ENCODE results near the gene ANO8.
A peak's percentile ranks its signal among the peaks of the same experiment; 100 is the strongest.

ANO8 gene

DNA sequence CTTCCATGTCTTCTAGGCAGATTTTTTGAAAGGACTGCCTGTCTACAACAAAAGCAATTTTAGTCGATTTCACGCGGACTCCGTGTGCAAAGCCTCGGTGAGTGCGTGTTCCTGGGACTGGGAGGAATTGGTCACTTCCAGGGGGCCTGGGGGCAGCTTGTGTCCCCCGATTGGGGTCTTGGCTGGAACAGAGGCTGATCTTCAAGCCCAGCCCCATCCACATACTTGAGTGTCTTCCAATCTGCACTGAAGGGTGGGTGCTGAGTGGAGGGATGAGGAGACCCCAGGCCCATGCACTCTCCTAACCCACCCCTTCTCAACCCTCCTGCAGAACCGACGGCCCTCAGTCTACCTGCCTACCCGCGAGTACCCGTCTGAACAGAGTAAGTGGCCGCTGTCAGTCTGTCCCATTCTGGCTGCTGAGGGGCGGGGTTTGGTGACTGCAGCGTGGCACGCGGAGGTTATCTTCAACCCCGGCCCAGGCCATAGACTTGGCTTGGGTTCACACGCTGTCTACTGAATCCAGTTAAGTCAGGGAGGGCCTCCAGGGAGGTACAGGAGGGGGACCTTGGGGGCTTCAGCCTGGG is 20.6 kb downstream of the ANO8 start:
- Histone ChIP-seq H3K27me3 (replicated peaks; ENCODE audit: control insufficient read depth, insufficient read depth, low read length) (no peaks in the 10 kb centered on the region), H3K36me3 (ENCODE audit: control insufficient read depth, insufficient read depth, low read length, severe bottlenecking) (peaks cover 28% of the 10 kb centered on the region), H3K4me3 (ENCODE audit: low read length) (no peak overlapping the region), H3K4me1 (ENCODE audit: control insufficient read depth, insufficient read depth, low read length) (peaks cover 26% of the 10 kb centered on the region), H3K9ac (ENCODE audit: low read length) (no peak overlapping the region), H3K9me3 (ENCODE audit: control insufficient read depth, low read length) (no peaks in the 10 kb centered on the region)
- no peak for DNase-seq (ENCODE audit: low read depth)

- Histone ChIP-seq H3K27me3 (replicated peaks; ENCODE audit: control insufficient read depth, insufficient read depth, low read length) (no peaks in the 10 kb centered on the region), H3K4me1 (ENCODE audit: control insufficient read depth, insufficient read depth, low read length) (peaks cover 26% of the 10 kb centered on the region), H3K9me3 (ENCODE audit: control insufficient read depth, low read length) (no peaks in the 10 kb centered on the region), H3K4me3 (ENCODE audit: low read length) (peak overlapping the region; percentile 67), H3K9ac (ENCODE audit: low read length) (peak overlapping the region; percentile 60), H3K36me3 (ENCODE audit: control insufficient read depth, insufficient read depth, low read length, severe bottlenecking) (peaks cover 25% of the 10 kb centered on the region)
- no peak for DNase-seq (ENCODE audit: low read depth)
These were observed 22.2 kb downstream of the ANO8 start for GRCh38 chr19:17312189-17313113.

DNA sequence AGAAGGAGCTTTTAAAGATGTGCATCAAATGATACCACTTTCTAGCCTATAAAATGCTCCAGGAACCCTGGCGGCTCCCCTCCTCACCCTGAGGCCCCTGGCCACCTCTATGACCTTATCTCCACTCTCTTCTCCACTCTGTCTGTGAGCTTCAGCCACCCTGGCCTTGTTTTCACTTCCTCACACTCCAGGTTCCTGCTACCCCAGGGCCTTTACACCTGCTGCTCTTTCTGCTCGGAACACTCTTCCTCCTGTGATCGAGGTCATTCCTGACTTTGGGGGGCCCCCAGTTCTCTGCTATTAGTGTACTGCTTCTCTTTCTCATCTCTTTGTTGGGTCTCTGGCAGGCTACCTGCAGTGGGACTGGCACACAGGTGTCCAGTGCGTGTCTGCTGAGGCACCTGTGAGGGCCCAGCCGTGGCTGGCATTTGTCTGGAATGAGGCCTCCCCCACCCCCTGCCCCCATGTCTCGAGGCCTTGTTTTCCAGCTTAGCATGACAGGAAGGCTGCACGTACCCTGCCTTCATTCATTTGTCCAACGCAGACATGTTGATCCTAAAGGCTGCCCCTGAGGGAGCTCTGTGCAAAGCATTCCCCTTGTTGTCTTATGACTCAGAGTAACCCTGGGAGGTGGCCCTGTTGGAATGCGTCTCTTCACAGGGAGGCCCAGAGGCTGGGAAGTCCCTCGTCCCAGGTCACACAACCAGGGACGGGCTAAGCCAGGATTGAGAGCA is 23.0 kb downstream of the ANO8 start:
- Histone ChIP-seq H3K9me3 (ENCODE audit: control insufficient read depth, low read length) (no peaks in the 10 kb centered on the region), H3K4me1 (ENCODE audit: control insufficient read depth, insufficient read depth, low read length) (peaks cover 29% of the 10 kb centered on the region), H3K36me3 (ENCODE audit: control insufficient read depth, insufficient read depth, low read length, severe bottlenecking) (peaks cover 25% of the 10 kb centered on the region), H3K9ac (ENCODE audit: low read length) (peak overlapping the region; percentile 60), H3K4me3 (ENCODE audit: low read length) (peak overlapping the region; percentile 67), H3K27me3 (replicated peaks; ENCODE audit: control insufficient read depth, insufficient read depth, low read length) (no peaks in the 10 kb centered on the region)
- peak; percentile 76 for DNase-seq (ENCODE audit: low read depth)

- Histone ChIP-seq H3K9me3 (ENCODE audit: control insufficient read depth, low read length) (no peaks in the 10 kb centered on the region), H3K9ac (ENCODE audit: low read length) (peak overlapping the region; percentile 97)
- peak; percentile 35 for DNase-seq (ENCODE audit: low read depth)
These were observed 24.6 kb downstream of the ANO8 start for GRCh38 chr19:17309965-17310461.

GRCh38 chr19:17309198-17309964 is 25.3 kb downstream of the ANO8 start, which contains the start of gene DDA1:
DDA1 (plus strand) TSS chr19:17309563; CDS start chr19:17309655, 92 bp downstream.
- H3K9me3 ChIP-seq (ENCODE audit: control insufficient read depth, low read length), result no peaks in the 10 kb centered on the region
- peak; percentile 100 for DNase-seq (ENCODE audit: low read depth)

More at GRCh38 chr19:17309965-17310461, 24.6 kb downstream of the ANO8 start:
- Histone ChIP-seq H3K27me3 (replicated peaks; ENCODE audit: control insufficient read depth, insufficient read depth, low read length) (no peaks in the 10 kb centered on the region), H3K4me1 (ENCODE audit: control insufficient read depth, insufficient read depth, low read length) (peaks cover 37% of the 10 kb centered on the region), H3K36me3 (ENCODE audit: control insufficient read depth, insufficient read depth, low read length, severe bottlenecking) (peaks cover 16% of the 10 kb centered on the region), H3K4me3 (ENCODE audit: low read length) (peak overlapping the region; percentile 98)

DNA sequence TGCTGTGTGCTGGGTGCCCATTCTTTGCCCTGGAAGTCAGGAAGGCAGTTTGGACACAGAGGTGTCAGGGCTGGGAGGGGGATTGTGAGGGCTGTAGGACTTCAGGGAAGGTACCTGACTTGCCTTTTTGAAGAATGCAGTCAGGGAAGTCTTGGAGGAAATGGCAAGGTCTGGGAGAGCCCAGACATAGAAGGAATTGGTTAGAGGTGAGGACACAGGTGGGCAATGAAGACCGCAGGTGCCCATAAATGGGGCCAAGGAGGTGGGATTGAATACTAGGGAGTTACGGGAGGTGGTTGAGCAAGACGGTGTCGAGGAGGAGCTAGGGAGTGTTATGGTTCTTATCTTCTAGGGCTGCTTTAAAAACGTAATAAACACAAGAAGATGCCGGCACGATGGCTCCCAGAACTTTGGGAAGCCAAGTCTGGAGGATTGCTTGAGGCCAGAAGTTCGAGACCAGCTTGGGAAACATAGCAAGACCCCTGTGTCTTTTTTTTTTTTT is 26.7 kb downstream of the ANO8 start:
- no peak for DNase-seq (ENCODE audit: low read depth)

More at GRCh38 chr19:17309198-17309964, 25.3 kb downstream of the ANO8 start, which contains the start of gene DDA1:
- H3K36me3 ChIP-seq (ENCODE audit: control insufficient read depth, insufficient read depth, low read length, severe bottlenecking), result peaks cover 10% of the 10 kb centered on the region
- no peaks in the 10 kb centered on the region for H3K27me3 ChIP-seq (replicated peaks; ENCODE audit: control insufficient read depth, insufficient read depth, low read length)
- H3K4me3 ChIP-seq (ENCODE audit: low read length), result peak within 1 kb of the TSS; percentile 98
- peak within 1 kb of the TSS; percentile 97 for H3K9ac ChIP-seq (ENCODE audit: low read length)
- H3K4me1 ChIP-seq (ENCODE audit: control insufficient read depth, insufficient read depth, low read length), result peaks cover 43% of the 10 kb centered on the region

GRCh38 chr19:17306285-17306714 is 28.4 kb downstream of the ANO8 start:
- H3K4me1 ChIP-seq (ENCODE audit: control insufficient read depth, insufficient read depth, low read length), result peaks cover 43% of the 10 kb centered on the region
- peak overlapping the region; percentile 95 for H3K9ac ChIP-seq (ENCODE audit: low read length)
- H3K9me3 ChIP-seq (ENCODE audit: control insufficient read depth, low read length), result no peaks in the 10 kb centered on the region
- no peak for DNase-seq (ENCODE audit: low read depth)
- H3K27me3 ChIP-seq (replicated peaks; ENCODE audit: control insufficient read depth, insufficient read depth, low read length), result no peaks in the 10 kb centered on the region
- no peaks in the 10 kb centered on the region for H3K36me3 ChIP-seq (ENCODE audit: control insufficient read depth, insufficient read depth, low read length, severe bottlenecking)
- peak overlapping the region; percentile 92 for H3K4me3 ChIP-seq (ENCODE audit: low read length)

More for the DNA sequence above, 26.7 kb downstream of the ANO8 start:
- Histone ChIP-seq H3K9ac (ENCODE audit: low read length) (no peak overlapping the region), H3K4me1 (ENCODE audit: control insufficient read depth, insufficient read depth, low read length) (peaks cover 53% of the 10 kb centered on the region), H3K36me3 (ENCODE audit: control insufficient read depth, insufficient read depth, low read length, severe bottlenecking) (no peaks in the 10 kb centered on the region), H3K27me3 (replicated peaks; ENCODE audit: control insufficient read depth, insufficient read depth, low read length) (no peaks in the 10 kb centered on the region), H3K9me3 (ENCODE audit: control insufficient read depth, low read length) (no peaks in the 10 kb centered on the region), H3K4me3 (ENCODE audit: low read length) (no peak overlapping the region)

DNA sequence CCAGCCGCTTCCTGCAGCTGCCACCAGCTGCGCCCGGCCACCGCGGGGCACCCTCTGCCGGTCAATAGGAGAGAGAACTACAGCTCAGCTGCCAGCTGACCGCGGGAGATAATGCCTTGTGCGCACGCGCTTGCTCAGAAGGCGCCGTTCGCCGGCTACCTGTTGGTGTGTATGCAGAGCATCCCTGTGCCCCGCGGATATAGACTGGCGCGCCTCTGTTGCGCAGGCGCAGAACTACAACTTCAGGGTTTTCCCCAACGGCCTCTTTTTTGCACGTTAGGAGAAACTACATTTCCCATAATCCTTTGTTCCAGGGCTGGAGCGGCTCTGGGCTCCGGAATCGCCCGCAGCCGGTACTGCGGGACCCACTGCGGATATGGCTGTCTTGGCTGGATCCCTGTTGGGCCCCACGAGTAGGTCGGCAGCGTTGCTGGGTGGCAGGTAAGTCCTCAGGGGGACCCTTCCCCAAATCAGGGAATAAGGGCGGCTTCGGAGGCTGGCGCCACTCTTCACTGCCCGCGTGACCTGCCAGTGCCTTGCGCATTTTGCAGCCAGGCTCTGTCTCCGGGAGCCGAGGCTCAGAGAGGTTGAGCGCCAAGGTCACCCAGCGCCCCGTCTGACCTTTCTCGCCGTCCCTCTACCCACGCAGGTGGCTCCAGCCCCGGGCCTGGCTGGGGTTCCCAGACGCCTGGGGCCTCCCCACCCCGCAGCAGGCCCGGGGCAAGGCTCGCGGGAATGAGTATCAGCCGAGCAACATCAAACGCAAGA is 29.0 kb downstream of the ANO8 start, which contains the start of gene MRPL34:
TSS of gene MRPL34 (plus strand) at position 356 of the 768 bp plus-strand sequence. CDS start at position 377, 21 bp downstream.
- Histone ChIP-seq H3K9ac (ENCODE audit: low read length) (peak within 1 kb of the TSS; percentile 95), H3K36me3 (ENCODE audit: control insufficient read depth, insufficient read depth, low read length, severe bottlenecking) (no peaks in the 10 kb centered on the region)

DNA sequence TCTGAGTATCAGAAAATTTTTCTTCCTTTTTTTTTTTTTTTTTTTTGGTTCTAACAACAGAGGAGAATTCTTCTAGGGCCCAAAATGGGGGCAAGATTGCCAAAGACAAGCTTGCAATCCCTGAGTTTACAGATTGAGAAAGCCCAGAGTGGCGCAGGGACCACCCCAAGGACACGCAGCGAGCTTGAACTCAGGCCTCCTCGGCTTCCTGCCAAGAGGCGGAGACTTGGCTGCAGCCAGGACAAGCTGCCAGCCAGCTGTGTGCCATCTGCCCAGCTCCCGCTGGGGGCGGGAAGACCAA is 29.5 kb downstream of the ANO8 start:
- peak overlapping the region; percentile 95 for H3K9ac ChIP-seq (ENCODE audit: low read length)
- no peak for DNase-seq (ENCODE audit: low read depth)
- peak overlapping the region; percentile 92 for H3K4me3 ChIP-seq (ENCODE audit: low read length)
- H3K36me3 ChIP-seq (ENCODE audit: control insufficient read depth, insufficient read depth, low read length, severe bottlenecking), result no peaks in the 10 kb centered on the region
- no peaks in the 10 kb centered on the region for H3K27me3 ChIP-seq (replicated peaks; ENCODE audit: control insufficient read depth, insufficient read depth, low read length)
- no peaks in the 10 kb centered on the region for H3K9me3 ChIP-seq (ENCODE audit: control insufficient read depth, low read length)
- H3K4me1 ChIP-seq (ENCODE audit: control insufficient read depth, insufficient read depth, low read length), result peaks cover 33% of the 10 kb centered on the region

More for the DNA sequence above, 29.0 kb downstream of the ANO8 start, which contains the start of gene MRPL34:
- Histone ChIP-seq H3K27me3 (replicated peaks; ENCODE audit: control insufficient read depth, insufficient read depth, low read length) (no peaks in the 10 kb centered on the region), H3K4me1 (ENCODE audit: control insufficient read depth, insufficient read depth, low read length) (peaks cover 39% of the 10 kb centered on the region), H3K9me3 (ENCODE audit: control insufficient read depth, low read length) (no peaks in the 10 kb centered on the region), H3K4me3 (ENCODE audit: low read length) (peak within 1 kb of the TSS; percentile 92)
- DNase-seq (ENCODE audit: low read depth), result peak; percentile 98
